Gastroesophageal sphincter (tissue), 4 donors: ENCODE results near the gene CCDC59. TPM values are rescaled to one million over a fixed set of nuclear protein-coding genes. Genes with fewer than 3 reads are reported as not detected.

Source experiments
- ATAC-seq: fragments of 150-250 bp; one replicate; pipeline ENCODE4 v1.9.1; 2016; ENCODE audit warnings: mild to moderate bottlenecking, moderate library complexity
- H3K27ac ChIP-seq, 4 donors: fragments of 200-600 bp; sonication (generic) in 3 of 4; 1 replicate in 3 of 4; 2 replicates in 1 of 4; pipeline ENCODE4 v1.5.1; 2016 to 2019
- H3K27me3 ChIP-seq: fragments of 200-600 bp; sonication (generic); one replicate; pipeline ENCODE4 v1.5.1; 2019
- H3K36me3 ChIP-seq, 2 donors: fragments of 200-600 bp; sonication (generic); one replicate each; pipeline ENCODE4 v1.5.1; 2019; ENCODE audit warnings: control low read depth in 1 of 2
- H3K4me1 ChIP-seq, 3 donors: fragments of 200-600 bp; sonication (generic); 1 replicate in 2 of 3; 2 replicates in 1 of 3; pipeline ENCODE4 v1.5.1; 2016 to 2019; ENCODE audit warnings: control low read depth in 2 of 3
- H3K4me3 ChIP-seq, 2 donors: fragments of 200-600 bp; sonication (generic); one replicate each; pipeline ENCODE4 v1.5.1; 2019; ENCODE audit warnings: mild to moderate bottlenecking in 1 of 2, moderate library complexity in 1 of 2
- H3K9me3 ChIP-seq, 3 donors: fragments of 200-600 bp; sonication (generic); one replicate each; pipeline ENCODE4 v1.5.1; 2017 to 2019; ENCODE audit warnings: control low read depth in 2 of 3
- EP300 ChIP-seq: sonication (generic); formaldehyde crosslinking; IDR thresholded peaks from one replicate; pipeline ENCODE4 v1.6.1; 2017; ENCODE audit warnings: antibody characterized with exemption, mild to moderate bottlenecking
- POLR2A ChIP-seq, 2 donors: fragments of 450-650 bp; IDR thresholded peaks; one replicate each; pipeline ENCODE4 v1.6.1; 2017; ENCODE audit warnings: antibody characterized with exemption in 2 of 2, mild to moderate bottlenecking in 2 of 2, moderate library complexity in 1 of 2
- POLR2AphosphoS5 ChIP-seq: sonication (generic); formaldehyde crosslinking; IDR thresholded peaks from one replicate; pipeline ENCODE4 v1.6.1; 2017; ENCODE audit warnings: antibody characterized with exemption
- WGBS, 2 donors: methylation state at CpG; one replicate each; pipeline ENCODE4 v1.1.5; 2018; ENCODE audit warnings: low coverage in 1 of 2; 5-methylcytosine and 5-hydroxymethylcytosine counted together
- total RNA-seq, 4 donors: library from RNA; depleted of rRNA; stranded (reverse); fragments of >200 nt; gene quantifications; one replicate each; pipeline ENCODE4 v1.1.0, GENCODE V29; 2016
- TF ChIP-seq, protein P1 (sequence below), 4 experiments: fragments of 200-600 bp in 2 of 4; fragments of 450-650 bp in 2 of 4; sonication (generic) in 1 of 4; IDR thresholded peaks; one replicate each; pipeline ENCODE4 v1.5.1; 2017 to 2019; ENCODE audit warnings: antibody characterized with exemption in 4 of 4, mild to moderate bottlenecking in 2 of 4, moderate library complexity in 2 of 4

Gene CCDC59, protein sequence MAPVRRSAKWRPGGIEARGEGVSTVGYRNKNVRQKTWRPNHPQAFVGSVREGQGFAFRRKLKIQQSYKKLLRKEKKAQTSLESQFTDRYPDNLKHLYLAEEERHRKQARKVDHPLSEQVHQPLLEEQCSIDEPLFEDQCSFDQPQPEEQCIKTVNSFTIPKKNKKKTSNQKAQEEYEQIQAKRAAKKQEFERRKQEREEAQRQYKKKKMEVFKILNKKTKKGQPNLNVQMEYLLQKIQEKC
- total RNA-seq = 10 to 100 TPM; 51.2 to 66.6 (median 56.1) TPM

DNA sequence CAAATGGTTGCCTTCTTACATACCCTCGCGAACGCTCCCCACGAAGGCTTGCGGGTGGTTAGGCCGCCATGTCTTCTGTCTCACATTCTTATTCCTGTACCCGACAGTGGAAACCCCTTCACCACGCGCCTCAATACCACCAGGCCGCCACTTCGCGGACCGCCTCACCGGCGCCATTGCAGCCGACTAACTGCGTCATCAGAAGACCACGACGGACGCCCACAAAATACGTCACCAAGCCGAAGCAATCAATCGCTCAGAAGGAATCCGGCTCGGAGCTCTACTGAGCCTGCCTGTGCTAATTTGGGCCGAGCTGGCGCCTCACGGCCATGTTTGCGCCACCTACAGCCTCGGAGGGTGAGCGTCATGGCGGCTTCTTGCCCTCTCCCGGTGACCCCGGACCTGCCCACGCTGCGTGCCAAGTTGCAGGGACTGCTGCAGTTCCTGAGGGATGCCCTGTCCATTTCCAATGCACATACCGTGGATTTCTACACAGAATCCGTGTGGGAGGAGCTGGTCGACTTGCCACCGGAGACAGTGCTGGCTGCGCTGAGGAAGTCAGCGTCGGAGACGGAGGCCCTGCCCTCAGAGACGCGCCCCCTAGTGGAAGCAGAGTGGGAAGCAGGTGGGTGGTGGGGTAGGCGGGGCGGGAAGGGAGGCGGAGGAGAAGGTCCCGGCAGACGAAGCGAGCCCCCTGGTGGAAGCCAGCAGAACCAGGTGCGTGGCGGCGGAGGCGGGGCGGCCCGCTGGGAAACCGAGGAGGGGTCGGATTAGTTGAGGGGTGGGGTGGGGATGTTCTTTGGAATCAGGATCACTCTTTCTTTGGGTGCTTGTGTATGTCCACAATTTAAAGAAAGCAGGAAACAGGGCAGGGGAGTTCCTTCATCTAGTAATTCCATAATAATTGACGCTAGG lies at the start of gene CCDC59, which contains the start of gene METTL25:
CCDC59 (minus strand) TSS at position 188 of the 915 bp plus-strand sequence; CDS start at position 177, 11 bp downstream.
METTL25 (plus strand) TSS at position 330 of the 915 bp plus-strand sequence; CDS start at position 367, 37 bp downstream.
- Histone ChIP-seq H3K27ac (peak within 1 kb of the TSS; percentile 87 to 97 (median 92)), H3K9me3 (no peaks in the 10 kb centered on the region), H3K36me3 (peaks cover 0 to 32% of the 10 kb centered on the region in 2 donors), H3K4me3 (peak within 1 kb of the TSS; percentile 72 to 96), H3K4me1 (peaks cover 8 to 68% (median 20%) of the 10 kb centered on the region in 3 donors), H3K27me3 (no peaks in the 10 kb centered on the region)
- 0 to 1% methylated on average over 1 to 11 of the region's 61 CpGs for WGBS, 2 donors
- peak; percentile 92 for TF ChIP-seq POLR2AphosphoS5
- peak; percentile 52 to 61 for TF ChIP-seq POLR2A (IDR thresholded peaks at IDR 0.05)
- TF ChIP-seq, protein P1, sequence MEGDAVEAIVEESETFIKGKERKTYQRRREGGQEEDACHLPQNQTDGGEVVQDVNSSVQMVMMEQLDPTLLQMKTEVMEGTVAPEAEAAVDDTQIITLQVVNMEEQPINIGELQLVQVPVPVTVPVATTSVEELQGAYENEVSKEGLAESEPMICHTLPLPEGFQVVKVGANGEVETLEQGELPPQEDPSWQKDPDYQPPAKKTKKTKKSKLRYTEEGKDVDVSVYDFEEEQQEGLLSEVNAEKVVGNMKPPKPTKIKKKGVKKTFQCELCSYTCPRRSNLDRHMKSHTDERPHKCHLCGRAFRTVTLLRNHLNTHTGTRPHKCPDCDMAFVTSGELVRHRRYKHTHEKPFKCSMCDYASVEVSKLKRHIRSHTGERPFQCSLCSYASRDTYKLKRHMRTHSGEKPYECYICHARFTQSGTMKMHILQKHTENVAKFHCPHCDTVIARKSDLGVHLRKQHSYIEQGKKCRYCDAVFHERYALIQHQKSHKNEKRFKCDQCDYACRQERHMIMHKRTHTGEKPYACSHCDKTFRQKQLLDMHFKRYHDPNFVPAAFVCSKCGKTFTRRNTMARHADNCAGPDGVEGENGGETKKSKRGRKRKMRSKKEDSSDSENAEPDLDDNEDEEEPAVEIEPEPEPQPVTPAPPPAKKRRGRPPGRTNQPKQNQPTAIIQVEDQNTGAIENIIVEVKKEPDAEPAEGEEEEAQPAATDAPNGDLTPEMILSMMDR (IDR thresholded peaks at IDR 0.05) = peak; percentile 87 to 98 (median 93)
- no peak for TF ChIP-seq EP300
- peak; percentile 98 for ATAC-seq

DNA sequence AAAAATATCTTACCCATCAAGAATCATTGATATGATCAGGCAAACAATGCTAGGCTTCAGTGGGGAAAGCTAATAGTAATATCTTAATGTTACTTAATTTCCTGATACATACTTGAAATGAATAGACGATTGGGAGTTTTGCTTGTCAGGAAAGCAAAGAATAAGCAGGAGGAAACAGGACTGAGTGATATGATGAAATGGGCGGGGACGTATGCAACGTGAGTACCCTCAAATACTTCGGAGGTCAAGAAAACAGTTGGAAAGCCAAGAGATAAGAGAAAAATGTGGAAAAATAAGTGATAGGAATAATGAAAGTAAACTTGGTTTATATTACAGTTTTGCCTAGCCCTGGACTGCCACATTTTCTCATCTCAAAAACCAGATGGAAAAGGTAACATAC lies 49.3 kb upstream of the CCDC59 start:
- WGBS, 2 donors = 69 to 82% methylated on average over 5 of the region's 5 CpGs
- ATAC-seq = no peak
- H3K4me3 ChIP-seq = no peak overlapping the region
- H3K27me3 ChIP-seq = no peaks in the 10 kb centered on the region
- no peaks in the 10 kb centered on the region for H3K9me3 ChIP-seq
- H3K27ac ChIP-seq = no peak overlapping the region
- H3K4me1 ChIP-seq = no peaks in the 10 kb centered on the region
- H3K36me3 ChIP-seq = peaks cover 0 to 23% of the 10 kb centered on the region in 2 donors
- TF ChIP-seq POLR2A (IDR thresholded peaks at IDR 0.05) (no peak), EP300 (no peak), POLR2AphosphoS5 (no peak)
- TF ChIP-seq, protein P1 (IDR thresholded peaks at IDR 0.05) = no peak

DNA sequence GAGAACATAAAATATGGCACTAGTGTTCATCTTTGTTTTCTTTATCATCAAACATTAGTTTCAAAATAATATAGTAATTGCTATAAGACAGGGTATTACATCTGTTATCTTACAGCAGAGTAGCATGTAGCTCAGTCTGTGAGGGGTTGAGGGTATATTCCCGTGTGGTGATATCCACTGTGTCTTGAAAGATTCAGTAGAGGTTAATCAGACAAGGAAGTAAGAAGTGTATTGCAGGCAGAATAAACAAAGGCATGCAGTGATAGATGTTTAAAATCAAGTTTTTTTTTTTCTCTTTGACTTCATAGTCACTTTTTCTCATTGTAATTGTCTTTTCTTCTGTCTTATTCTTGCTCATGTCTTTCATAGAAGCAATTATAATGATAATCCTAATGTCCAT lies 48.5 kb upstream of the CCDC59 start:
- 75 to 86% methylated on average over 1 of the region's 1 CpG for WGBS, 2 donors
- no peaks in the 10 kb centered on the region for H3K4me1 ChIP-seq
- no peak overlapping the region for H3K4me3 ChIP-seq
- TF ChIP-seq, protein P1 (IDR thresholded peaks at IDR 0.05) = no peak
- TF ChIP-seq POLR2A (IDR thresholded peaks at IDR 0.05) (no peak), EP300 (no peak), POLR2AphosphoS5 (no peak)
- no peaks in the 10 kb centered on the region for H3K27me3 ChIP-seq
- no peak for ATAC-seq
- H3K27ac ChIP-seq = no peak overlapping the region
- peaks cover 0 to 23% of the 10 kb centered on the region in 2 donors for H3K36me3 ChIP-seq
- no peaks in the 10 kb centered on the region for H3K9me3 ChIP-seq

DNA sequence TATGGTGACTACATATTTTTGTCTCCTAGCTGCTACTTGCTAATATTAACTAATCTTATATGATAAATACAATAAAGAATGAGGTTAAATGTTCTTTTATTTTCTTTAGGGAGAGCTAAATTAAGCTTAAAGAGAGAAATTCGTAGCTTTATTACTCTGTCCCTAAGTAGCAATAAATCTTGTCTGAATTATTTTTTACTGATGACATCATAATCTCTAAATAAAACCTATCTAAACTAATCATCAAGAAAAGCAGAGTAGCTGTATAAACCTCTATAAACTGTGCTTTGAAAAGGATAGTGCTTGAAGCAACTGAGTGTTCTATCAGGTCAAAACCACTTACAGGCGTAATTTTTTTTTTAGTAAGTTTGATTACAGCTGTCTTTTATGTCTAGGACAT lies 42.6 kb upstream of the CCDC59 start:
- Histone ChIP-seq H3K27me3 (no peaks in the 10 kb centered on the region), H3K4me1 (no peaks in the 10 kb centered on the region), H3K9me3 (no peaks in the 10 kb centered on the region), H3K36me3 (peaks cover 0 to 29% of the 10 kb centered on the region in 2 donors), H3K27ac (no peak overlapping the region), H3K4me3 (no peak overlapping the region)
- no peak for ATAC-seq
- TF ChIP-seq, protein P1 (IDR thresholded peaks at IDR 0.05) = no peak
- TF ChIP-seq EP300 (no peak), POLR2A (IDR thresholded peaks at IDR 0.05) (no peak), POLR2AphosphoS5 (no peak)
- WGBS, 2 donors = 60 to 63% methylated on average over 2 of the region's 2 CpGs
